MM.1S (cell line): Measurements from ENCODE around the gene GRXCR2.

ENCODE experiments used
- CTCF ChIP-seq: fragments of 300-600 bp; sonication (generic); IDR thresholded peaks from 2 replicates; pipeline ENCODE4 v1.5.1; 2016; ENCODE audit warnings: antibody characterized with exemption, low read length, mixed read lengths
- EZH2 ChIP-seq: fragments of 300-600 bp; sonication (generic); optimal IDR thresholded peaks from 2 replicates; pipeline ENCODE3; 2017; ENCODE audit warnings: low read depth, mild to moderate bottlenecking, antibody characterized with exemption, low read length, mixed read lengths

- no peak for TF ChIP-seq CTCF
- TF ChIP-seq EZH2, result no peak
These were observed 16.8 kb upstream of the GRXCR2 start for GRCh38 chr5:145889611-145890010.
